ENCODE data around the gene WNK2.

The WNK2 gene

GRCh38 chr9:93266521-93267001 lies 82.6 kb downstream of the WNK2 start:
- TF ChIP-seq POLR2AphosphoS5 (IDR thresholded peaks at IDR 0.05; ENCODE audit: borderline replicate concordance, low read depth, low read length) = no peak
- TF ChIP-seq FOXP2 (optimal IDR thresholded peaks at IDR 0.05; ENCODE audit: control extremely low read depth, extremely low read length, insufficient read depth) = no peak
- no peak for TF ChIP-seq EZH2 (IDR thresholded peaks at IDR 0.05)
- no peak for DNase-seq (ENCODE audit: low read depth, low spot score)
- Histone ChIP-seq H3K9ac (ENCODE audit: insufficient read length) (no peak overlapping the region), H3K4me3 (no peak overlapping the region), H3K9me3 (ENCODE audit: low read depth, low read length) (no peaks in the 10 kb centered on the region), H3K27ac (no peak overlapping the region), H3K36me3 (ENCODE audit: insufficient read depth, low read length) (peaks cover 27% of the 10 kb centered on the region)

- no peak overlapping the region for H3K4me3 ChIP-seq
- peaks cover 30% of the 10 kb centered on the region for H3K36me3 ChIP-seq (ENCODE audit: insufficient read depth, low read length)
- H3K9ac ChIP-seq (ENCODE audit: insufficient read length) = no peak overlapping the region
- DNase-seq (ENCODE audit: low read depth, low spot score) = no peak
- H3K27ac ChIP-seq = no peak overlapping the region
- no peaks in the 10 kb centered on the region for H3K9me3 ChIP-seq (ENCODE audit: low read depth, low read length)
- TF ChIP-seq FOXP2 (optimal IDR thresholded peaks at IDR 0.05; ENCODE audit: control extremely low read depth, extremely low read length, insufficient read depth) (no peak), EZH2 (IDR thresholded peaks at IDR 0.05) (no peak), POLR2AphosphoS5 (IDR thresholded peaks at IDR 0.05; ENCODE audit: borderline replicate concordance, low read depth, low read length) (no peak)
Observed at GRCh38 chr9:93267091-93267541, 83.2 kb downstream of the WNK2 start.

- no peak for DNase-seq (ENCODE audit: low read depth, low spot score)
- H3K9me3 ChIP-seq (ENCODE audit: low read depth, low read length) = no peaks in the 10 kb centered on the region
- no peak for TF ChIP-seq FOXP2 (optimal IDR thresholded peaks at IDR 0.05; ENCODE audit: control extremely low read depth, extremely low read length, insufficient read depth)
- no peak for TF ChIP-seq EZH2 (IDR thresholded peaks at IDR 0.05)
- no peak for TF ChIP-seq POLR2AphosphoS5 (IDR thresholded peaks at IDR 0.05; ENCODE audit: borderline replicate concordance, low read depth, low read length)
- no peak overlapping the region for H3K9ac ChIP-seq (ENCODE audit: insufficient read length)
- H3K36me3 ChIP-seq (ENCODE audit: insufficient read depth, low read length) = peaks cover 30% of the 10 kb centered on the region
- H3K27ac ChIP-seq = no peak overlapping the region
- H3K4me3 ChIP-seq = no peak overlapping the region
Observed at GRCh38 chr9:93267681-93268505, 84.0 kb downstream of the WNK2 start.

GRCh38 chr9:93268551-93269314 lies 84.8 kb downstream of the WNK2 start:
- H3K9me3 ChIP-seq (ENCODE audit: low read depth, low read length) = no peaks in the 10 kb centered on the region
- H3K4me3 ChIP-seq = no peak overlapping the region
- TF ChIP-seq FOXP2 (optimal IDR thresholded peaks at IDR 0.05; ENCODE audit: control extremely low read depth, extremely low read length, insufficient read depth) = no peak
- no peak for DNase-seq (ENCODE audit: low read depth, low spot score)
- no peak overlapping the region for H3K27ac ChIP-seq
- no peak overlapping the region for H3K9ac ChIP-seq (ENCODE audit: insufficient read length)
- H3K36me3 ChIP-seq (ENCODE audit: insufficient read depth, low read length) = peaks cover 30% of the 10 kb centered on the region

- peaks cover 30% of the 10 kb centered on the region for H3K36me3 ChIP-seq (ENCODE audit: insufficient read depth, low read length)
- H3K4me3 ChIP-seq = no peak overlapping the region
- no peak overlapping the region for H3K9ac ChIP-seq (ENCODE audit: insufficient read length)
- no peak overlapping the region for H3K27ac ChIP-seq
- TF ChIP-seq EZH2 (IDR thresholded peaks at IDR 0.05) (no peak), POLR2AphosphoS5 (IDR thresholded peaks at IDR 0.05; ENCODE audit: borderline replicate concordance, low read depth, low read length) (no peak), FOXP2 (optimal IDR thresholded peaks at IDR 0.05; ENCODE audit: control extremely low read depth, extremely low read length, insufficient read depth) (no peak)
- no peaks in the 10 kb centered on the region for H3K9me3 ChIP-seq (ENCODE audit: low read depth, low read length)
- no peak for DNase-seq (ENCODE audit: low read depth, low spot score)
Observed at GRCh38 chr9:93270976-93271375, 87.0 kb downstream of the WNK2 start.

GRCh38 chr9:93276973-93277372 lies 93.0 kb downstream of the WNK2 start:
- TF ChIP-seq POLR2AphosphoS5 (IDR thresholded peaks at IDR 0.05; ENCODE audit: borderline replicate concordance, low read depth, low read length) (no peak), FOXP2 (optimal IDR thresholded peaks at IDR 0.05; ENCODE audit: control extremely low read depth, extremely low read length, insufficient read depth) (no peak), EZH2 (IDR thresholded peaks at IDR 0.05) (no peak)
- no peaks in the 10 kb centered on the region for H3K9me3 ChIP-seq (ENCODE audit: low read depth, low read length)
- no peak overlapping the region for H3K27ac ChIP-seq
- H3K36me3 ChIP-seq (ENCODE audit: insufficient read depth, low read length) = no peaks in the 10 kb centered on the region
- no peak overlapping the region for H3K9ac ChIP-seq (ENCODE audit: insufficient read length)
- DNase-seq (ENCODE audit: low read depth, low spot score) = no peak
- no peak overlapping the region for H3K4me3 ChIP-seq

- DNase-seq (ENCODE audit: low read depth, low spot score) = no peak
- Histone ChIP-seq H3K36me3 (ENCODE audit: insufficient read depth, low read length) (no peaks in the 10 kb centered on the region), H3K9me3 (ENCODE audit: low read depth, low read length) (no peaks in the 10 kb centered on the region), H3K27ac (no peak overlapping the region), H3K4me3 (no peak overlapping the region), H3K9ac (ENCODE audit: insufficient read length) (no peak overlapping the region)
- no peak for TF ChIP-seq FOXP2 (optimal IDR thresholded peaks at IDR 0.05; ENCODE audit: control extremely low read depth, extremely low read length, insufficient read depth)
- no peak for TF ChIP-seq EZH2 (IDR thresholded peaks at IDR 0.05)
- no peak for TF ChIP-seq POLR2AphosphoS5 (IDR thresholded peaks at IDR 0.05; ENCODE audit: borderline replicate concordance, low read depth, low read length)
Observed at GRCh38 chr9:93278144-93278543, 94.2 kb downstream of the WNK2 start.

- Histone ChIP-seq H3K36me3 (ENCODE audit: insufficient read depth, low read length) (no peaks in the 10 kb centered on the region), H3K9ac (ENCODE audit: insufficient read length) (no peak overlapping the region), H3K27ac (no peak overlapping the region), H3K9me3 (ENCODE audit: low read depth, low read length) (no peaks in the 10 kb centered on the region; the same call in 1 of the 2 replicates), H3K4me3 (no peak overlapping the region)
- TF ChIP-seq POLR2AphosphoS5 (IDR thresholded peaks at IDR 0.05; ENCODE audit: borderline replicate concordance, low read depth, low read length) (no peak), FOXP2 (optimal IDR thresholded peaks at IDR 0.05; ENCODE audit: control extremely low read depth, extremely low read length, insufficient read depth) (no peak), EZH2 (IDR thresholded peaks at IDR 0.05) (no peak)
- no peak for DNase-seq (ENCODE audit: low read depth, low spot score)
Observed at GRCh38 chr9:93280661-93281259, 96.8 kb downstream of the WNK2 start.
